ENCODE results near the gene SRPK1.

DNA sequence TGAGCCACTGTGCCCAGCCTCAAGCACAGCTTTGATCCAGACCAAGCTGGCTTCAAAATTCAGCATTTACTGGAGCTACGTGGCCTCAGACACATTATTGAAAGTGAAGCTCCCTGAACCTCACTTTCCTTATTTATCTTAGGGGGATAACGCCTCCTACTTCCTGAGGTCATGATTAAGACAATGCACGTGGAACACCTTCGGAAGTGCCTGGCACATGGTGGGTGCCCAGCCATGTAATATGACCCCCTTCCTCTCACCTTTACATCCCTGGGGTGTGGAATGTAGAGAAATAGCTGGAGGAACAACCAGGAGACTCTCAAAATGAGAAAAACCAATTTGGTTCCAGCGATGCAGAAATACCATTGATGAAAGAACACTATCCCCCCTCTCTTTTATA lies 122.2 kb downstream of the SRPK1 start:
- TF ChIP-seq RERE (CRISPR knock-in tag; IDR thresholded peaks at IDR 0.05; ENCODE audit: low read depth) (no peak), ZBTB25 (CRISPR knock-in tag; IDR thresholded peaks at IDR 0.05) (no peak), HNRNPH1 (optimal IDR thresholded peaks at IDR 0.05; ENCODE audit: low read depth, low read length) (no peak), ZFX (CRISPR knock-in tag; IDR thresholded peaks at IDR 0.05; ENCODE audit: low read depth) (no peak), FOXM1 (CRISPR knock-in tag; IDR thresholded peaks at IDR 0.05) (no peak), PRPF4 (IDR thresholded peaks at IDR 0.05; ENCODE audit: low read depth, low read length, poor library complexity, severe bottlenecking) (no peak), TAF1 (CRISPR knock-in tag; IDR thresholded peaks at IDR 0.05) (no peak), RXRB (CRISPR knock-in tag; IDR thresholded peaks at IDR 0.05; ENCODE audit: borderline replicate concordance) (no peak), EZH2 (conservative IDR thresholded peaks at IDR 0.05; ENCODE audit: low read depth, low read length) (no peak), SIX1 (CRISPR knock-in tag; IDR thresholded peaks at IDR 0.05; ENCODE audit: borderline replicate concordance) (no peak), HCFC1 (IDR thresholded peaks at IDR 0.05; ENCODE audit: low read depth, low read length) (no peak), ZNF335 (CRISPR knock-in tag; IDR thresholded peaks at IDR 0.05) (no peak)
- TF ChIP-seq, protein P1, sequence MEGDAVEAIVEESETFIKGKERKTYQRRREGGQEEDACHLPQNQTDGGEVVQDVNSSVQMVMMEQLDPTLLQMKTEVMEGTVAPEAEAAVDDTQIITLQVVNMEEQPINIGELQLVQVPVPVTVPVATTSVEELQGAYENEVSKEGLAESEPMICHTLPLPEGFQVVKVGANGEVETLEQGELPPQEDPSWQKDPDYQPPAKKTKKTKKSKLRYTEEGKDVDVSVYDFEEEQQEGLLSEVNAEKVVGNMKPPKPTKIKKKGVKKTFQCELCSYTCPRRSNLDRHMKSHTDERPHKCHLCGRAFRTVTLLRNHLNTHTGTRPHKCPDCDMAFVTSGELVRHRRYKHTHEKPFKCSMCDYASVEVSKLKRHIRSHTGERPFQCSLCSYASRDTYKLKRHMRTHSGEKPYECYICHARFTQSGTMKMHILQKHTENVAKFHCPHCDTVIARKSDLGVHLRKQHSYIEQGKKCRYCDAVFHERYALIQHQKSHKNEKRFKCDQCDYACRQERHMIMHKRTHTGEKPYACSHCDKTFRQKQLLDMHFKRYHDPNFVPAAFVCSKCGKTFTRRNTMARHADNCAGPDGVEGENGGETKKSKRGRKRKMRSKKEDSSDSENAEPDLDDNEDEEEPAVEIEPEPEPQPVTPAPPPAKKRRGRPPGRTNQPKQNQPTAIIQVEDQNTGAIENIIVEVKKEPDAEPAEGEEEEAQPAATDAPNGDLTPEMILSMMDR (CRISPR knock-in tag; IDR thresholded peaks at IDR 0.05), result no peak
- TF ChIP-seq, protein P2, sequence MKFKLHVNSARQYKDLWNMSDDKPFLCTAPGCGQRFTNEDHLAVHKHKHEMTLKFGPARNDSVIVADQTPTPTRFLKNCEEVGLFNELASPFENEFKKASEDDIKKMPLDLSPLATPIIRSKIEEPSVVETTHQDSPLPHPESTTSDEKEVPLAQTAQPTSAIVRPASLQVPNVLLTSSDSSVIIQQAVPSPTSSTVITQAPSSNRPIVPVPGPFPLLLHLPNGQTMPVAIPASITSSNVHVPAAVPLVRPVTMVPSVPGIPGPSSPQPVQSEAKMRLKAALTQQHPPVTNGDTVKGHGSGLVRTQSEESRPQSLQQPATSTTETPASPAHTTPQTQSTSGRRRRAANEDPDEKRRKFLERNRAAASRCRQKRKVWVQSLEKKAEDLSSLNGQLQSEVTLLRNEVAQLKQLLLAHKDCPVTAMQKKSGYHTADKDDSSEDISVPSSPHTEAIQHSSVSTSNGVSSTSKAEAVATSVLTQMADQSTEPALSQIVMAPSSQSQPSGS (CRISPR knock-in tag; IDR thresholded peaks at IDR 0.05), result no peak

Data from HepG2 (cell line).